Mesothelial cell of epicardium (in vitro differentiated cells): ENCODE results near the gene LIAS. TPM values are rescaled to one million over a fixed set of nuclear protein-coding genes. Genes with fewer than 3 reads are reported as not detected.
A peak's percentile ranks its signal among the peaks of the same experiment; 100 is the strongest.
"Not testable (repeated sequence)": the region's sequence is repeated elsewhere in the genome, so short reads cannot be mapped to it uniquely, and the experiment has no call there.

ENCODE experiments used
- DNase-seq, 2 experiments: peaks; one replicate each; pipeline ENCODE4 v3.0.0; 2021; ENCODE audit warnings: low spot score in 2 of 2; ENCODE audit not compliant: unreplicated experiment in 2 of 2
- H3K27ac Mint-ChIP-seq: 2 replicates; pipeline ENCODE4 v1.8.0; 2021; ENCODE audit warnings: mixed read lengths
- H3K27me3 Mint-ChIP-seq: 2 replicates; pipeline ENCODE4 v1.8.0; 2021; ENCODE audit warnings: low read depth, mixed read lengths
- H3K36me3 Mint-ChIP-seq: 2 replicates; pipeline ENCODE4 v1.8.0; 2021; ENCODE audit warnings: mixed read lengths
- H3K4me1 Mint-ChIP-seq: 2 replicates; pipeline ENCODE4 v1.8.0; 2021; ENCODE audit warnings: mixed read lengths
- H3K4me3 Mint-ChIP-seq: 2 replicates; pipeline ENCODE4 v1.8.0; 2021; ENCODE audit warnings: mild to moderate bottlenecking, moderate library complexity, mixed read lengths
- H3K9me3 Mint-ChIP-seq: 2 replicates; pipeline ENCODE4 v1.8.0; 2021; ENCODE audit warnings: mixed read lengths
- CTCF ChIP-seq: fragments of 200-600 bp; sonication (generic); IDR thresholded peaks from one replicate; pipeline ENCODE4 v1.5.0; 2021; ENCODE audit warnings: antibody characterized with exemption; ENCODE audit not compliant: unreplicated experiment
- total RNA-seq: library from RNA; stranded (reverse); gene quantifications from 3 replicates; pipeline ENCODE4 v1.2.1, GENCODE V29; 2021

LIAS gene
- total RNA-seq, 1 donor from 2014 or later: 16.3 TPM

GRCh38 chr4:39456946-39457763 is 1.7 kb upstream of the LIAS start:
- peak overlapping the region; percentile 97 for H3K4me3 Mint-ChIP-seq
- no peaks in the 10 kb centered on the region for H3K27me3 Mint-ChIP-seq
- H3K36me3 Mint-ChIP-seq: peaks cover 39% of the 10 kb centered on the region
- H3K27ac Mint-ChIP-seq: peak overlapping the region; percentile 100
- H3K4me1 Mint-ChIP-seq: peaks cover 29% of the 10 kb centered on the region
- TF ChIP-seq CTCF: no peak
- H3K9me3 Mint-ChIP-seq: no peaks in the 10 kb centered on the region
- no peak for DNase-seq

GRCh38 chr4:39458161-39458504 is 723 bp upstream of the LIAS start:
- peaks cover 34% of the 10 kb centered on the region for H3K36me3 Mint-ChIP-seq
- not testable (repeated sequence) for DNase-seq
- peak overlapping the region; percentile 97 for H3K4me3 Mint-ChIP-seq

GRCh38 chr4:39464886-39465501 is 6.1 kb downstream of the LIAS start:
- TF ChIP-seq CTCF: no peak
- Mint-ChIP-seq H3K27me3 (no peaks in the 10 kb centered on the region), H3K4me1 (peaks cover 15% of the 10 kb centered on the region), H3K4me3 (no peak overlapping the region), H3K9me3 (no peaks in the 10 kb centered on the region), H3K27ac (peak overlapping the region; percentile 97), H3K36me3 (peaks cover 9% of the 10 kb centered on the region)
- DNase-seq: no peak

More at GRCh38 chr4:39458161-39458504, 723 bp upstream of the LIAS start:
- peaks cover 29% of the 10 kb centered on the region for H3K4me1 Mint-ChIP-seq
- H3K27ac Mint-ChIP-seq: peak overlapping the region; percentile 100
- not testable (repeated sequence) for H3K27me3 Mint-ChIP-seq, H3K9me3 Mint-ChIP-seq

GRCh38 chr4:39466747-39467146 is 7.9 kb downstream of the LIAS start:
- H3K4me1 Mint-ChIP-seq: peaks cover 20% of the 10 kb centered on the region
- H3K36me3 Mint-ChIP-seq: peaks cover 13% of the 10 kb centered on the region
- no peaks in the 10 kb centered on the region for H3K27me3 Mint-ChIP-seq
- no peaks in the 10 kb centered on the region for H3K9me3 Mint-ChIP-seq
- DNase-seq: no peak
- H3K4me3 Mint-ChIP-seq: no peak overlapping the region
- TF ChIP-seq CTCF: no peak
- no peak overlapping the region for H3K27ac Mint-ChIP-seq

- peaks cover 20% of the 10 kb centered on the region for H3K4me1 Mint-ChIP-seq
- no peaks in the 10 kb centered on the region for H3K9me3 Mint-ChIP-seq
- H3K27ac Mint-ChIP-seq: peak overlapping the region; percentile 36
- no peaks in the 10 kb centered on the region for H3K27me3 Mint-ChIP-seq
- no peak for DNase-seq
- no peak overlapping the region for H3K4me3 Mint-ChIP-seq
- H3K36me3 Mint-ChIP-seq: peaks cover 13% of the 10 kb centered on the region
- TF ChIP-seq CTCF: no peak
These were observed 8.6 kb downstream of the LIAS start for GRCh38 chr4:39467464-39467863.

- Mint-ChIP-seq H3K9me3 (no peaks in the 10 kb centered on the region), H3K36me3 (peaks cover 9% of the 10 kb centered on the region), H3K27ac (peak overlapping the region; percentile 98), H3K4me3 (no peak overlapping the region), H3K27me3 (no peaks in the 10 kb centered on the region), H3K4me1 (peaks cover 20% of the 10 kb centered on the region)
- DNase-seq: no peak
- peak; percentile 90 for TF ChIP-seq CTCF
These were observed 10.7 kb downstream of the LIAS start for GRCh38 chr4:39469429-39470077.
